ENCODE measurements around the gene LRRC55. TPM values are rescaled to one million over a fixed set of nuclear protein-coding genes. Genes with fewer than 3 reads are reported as not detected.

The LRRC55 gene
- total RNA-seq, 1 experiment from 2014 or later = not detected

- intact Hi-C loops (cut with micrococcal nuclease) = loop anchor here (10.0 kb wide), 1 partner anchor 61 kb away; no protein-coding TSS in a partner anchor
- no peaks in the 10 kb centered on the region for H4K20me1 ChIP-seq (ENCODE audit: insufficient read depth)
- no peaks in the 10 kb centered on the region for H3K79me2 ChIP-seq (ENCODE audit: insufficient read depth, low read length)
- no peak overlapping the region for H3K9ac ChIP-seq (ENCODE audit: low read length)
- POLR2A ChIA-PET = no interaction called here
- H3K27ac ChIP-seq (ENCODE audit: low read depth, low read length) = no peak overlapping the region
- no peaks in the 10 kb centered on the region for H3K9me3 ChIP-seq (ENCODE audit: control insufficient read depth in 1 of 2, insufficient read depth in 1 of 2, low read depth in 1 of 2, low read length in 2 of 2)
- TF ChIP-seq SIN3A (IDR thresholded peaks at IDR 0.05; ENCODE audit: low read depth) (no peak), TCF7L2 (IDR thresholded peaks at IDR 0.05; ENCODE audit: borderline replicate concordance, extremely low read depth, insufficient read depth, insufficient read length) (no peak), JUND (IDR thresholded peaks at IDR 0.05) (no peak), CBX3 (IDR thresholded peaks at IDR 0.05; ENCODE audit: low read depth) (no peak), SP1 (IDR thresholded peaks at IDR 0.05; ENCODE audit: low read depth) (no peak), ZFX (IDR thresholded peaks at IDR 0.05) (no peak), CTCF (IDR thresholded peaks at IDR 0.05 in 2 of 3, conservative IDR thresholded peaks at IDR 0.05 in 1 of 3; ENCODE audit: borderline replicate concordance in 1 of 3, insufficient read depth in 1 of 3, low read depth in 2 of 3, low read length in 2 of 3) (no peak), CEBPB (IDR thresholded peaks at IDR 0.05; ENCODE audit: low read depth) (no peak), RAD21 (IDR thresholded peaks at IDR 0.05; ENCODE audit: low read depth) (no peak), ZNF274 (IDR thresholded peaks at IDR 0.05; ENCODE audit: low read depth, low read length) (no peak), POLR2AphosphoS5 (IDR thresholded peaks at IDR 0.05; ENCODE audit: low read depth, low read length) (no peak)
- TF ChIP-seq, protein P1, sequence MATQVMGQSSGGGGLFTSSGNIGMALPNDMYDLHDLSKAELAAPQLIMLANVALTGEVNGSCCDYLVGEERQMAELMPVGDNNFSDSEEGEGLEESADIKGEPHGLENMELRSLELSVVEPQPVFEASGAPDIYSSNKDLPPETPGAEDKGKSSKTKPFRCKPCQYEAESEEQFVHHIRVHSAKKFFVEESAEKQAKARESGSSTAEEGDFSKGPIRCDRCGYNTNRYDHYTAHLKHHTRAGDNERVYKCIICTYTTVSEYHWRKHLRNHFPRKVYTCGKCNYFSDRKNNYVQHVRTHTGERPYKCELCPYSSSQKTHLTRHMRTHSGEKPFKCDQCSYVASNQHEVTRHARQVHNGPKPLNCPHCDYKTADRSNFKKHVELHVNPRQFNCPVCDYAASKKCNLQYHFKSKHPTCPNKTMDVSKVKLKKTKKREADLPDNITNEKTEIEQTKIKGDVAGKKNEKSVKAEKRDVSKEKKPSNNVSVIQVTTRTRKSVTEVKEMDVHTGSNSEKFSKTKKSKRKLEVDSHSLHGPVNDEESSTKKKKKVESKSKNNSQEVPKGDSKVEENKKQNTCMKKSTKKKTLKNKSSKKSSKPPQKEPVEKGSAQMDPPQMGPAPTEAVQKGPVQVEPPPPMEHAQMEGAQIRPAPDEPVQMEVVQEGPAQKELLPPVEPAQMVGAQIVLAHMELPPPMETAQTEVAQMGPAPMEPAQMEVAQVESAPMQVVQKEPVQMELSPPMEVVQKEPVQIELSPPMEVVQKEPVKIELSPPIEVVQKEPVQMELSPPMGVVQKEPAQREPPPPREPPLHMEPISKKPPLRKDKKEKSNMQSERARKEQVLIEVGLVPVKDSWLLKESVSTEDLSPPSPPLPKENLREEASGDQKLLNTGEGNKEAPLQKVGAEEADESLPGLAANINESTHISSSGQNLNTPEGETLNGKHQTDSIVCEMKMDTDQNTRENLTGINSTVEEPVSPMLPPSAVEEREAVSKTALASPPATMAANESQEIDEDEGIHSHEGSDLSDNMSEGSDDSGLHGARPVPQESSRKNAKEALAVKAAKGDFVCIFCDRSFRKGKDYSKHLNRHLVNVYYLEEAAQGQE (IDR thresholded peaks at IDR 0.05; ENCODE audit: low read depth) = no peak
- TF ChIP-seq, protein P2, sequence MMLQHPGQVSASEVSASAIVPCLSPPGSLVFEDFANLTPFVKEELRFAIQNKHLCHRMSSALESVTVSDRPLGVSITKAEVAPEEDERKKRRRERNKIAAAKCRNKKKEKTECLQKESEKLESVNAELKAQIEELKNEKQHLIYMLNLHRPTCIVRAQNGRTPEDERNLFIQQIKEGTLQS (IDR thresholded peaks at IDR 0.05) = no peak
- ATAC-seq (no peak), DNase-seq (ENCODE audit: low read depth, low spot score) (no peak)
- no peaks in the 10 kb centered on the region for H3K36me3 ChIP-seq (ENCODE audit: control insufficient read depth in 1 of 2, insufficient read depth in 2 of 2, low read length in 2 of 2)
- H3K27me3 ChIP-seq (ENCODE audit: insufficient read depth, low read length) = peaks cover 46% of the 10 kb centered on the region
- BruUV-seq (replicated peaks) = no TSS peak
- H3K4me3 ChIP-seq (replicated peaks in 1 of 2; ENCODE audit: low read depth in 1 of 2, low read length in 2 of 2) = no peak overlapping the region
- H3K9me2 ChIP-seq (ENCODE audit: insufficient read depth) = no peaks in the 10 kb centered on the region
- RAD21 ChIA-PET (ENCODE audit: low non-redundant PET in 1 of 2, low total read pairs in 2 of 2, uncharacterized antibody in 2 of 2, unreplicated experiment in 2 of 2) = no interaction called here
- H3K4me2 ChIP-seq (ENCODE audit: low read length) = no peak overlapping the region
- no peak overlapping the region for H2AFZ ChIP-seq (ENCODE audit: low read depth, low read length, poor library complexity, severe bottlenecking)
- CTCF ChIA-PET = interaction anchor here (1.7 kb wide), 1 partner anchor 46 kb away, joined by 5 read pairs; no protein-coding TSS in a partner anchor
- no peaks in the 10 kb centered on the region for H3K4me1 ChIP-seq (ENCODE audit: control insufficient read depth in 1 of 2, insufficient read depth in 2 of 2, low read length in 2 of 2)
Measured at GRCh38 chr11:57203359-57203758, 21.6 kb downstream of the LRRC55 start.
